A673 (cell line): ENCODE measurements around the gene IL34.

Experiments used
- EZH2 ChIP-seq: fragments of 200-600 bp; sonication (generic); IDR thresholded peaks from 2 replicates; pipeline ENCODE4 v1.6.1; 2017; ENCODE audit warnings: borderline replicate concordance, low read depth, mild to moderate bottlenecking, mixed read lengths, antibody characterized with exemption, low read length; ENCODE audit not compliant: poor library complexity, severe bottlenecking
- TF ChIP-seq, protein P1 (sequence below): fragments of 300-800, 200-600 bp; sonication (generic); conservative IDR thresholded peaks from 2 replicates; pipeline ENCODE4 v1.5.1; 2017; ENCODE audit warnings: low read depth, mild to moderate bottlenecking, antibody characterized with exemption, low read length, moderate library complexity, mixed read lengths

DNA sequence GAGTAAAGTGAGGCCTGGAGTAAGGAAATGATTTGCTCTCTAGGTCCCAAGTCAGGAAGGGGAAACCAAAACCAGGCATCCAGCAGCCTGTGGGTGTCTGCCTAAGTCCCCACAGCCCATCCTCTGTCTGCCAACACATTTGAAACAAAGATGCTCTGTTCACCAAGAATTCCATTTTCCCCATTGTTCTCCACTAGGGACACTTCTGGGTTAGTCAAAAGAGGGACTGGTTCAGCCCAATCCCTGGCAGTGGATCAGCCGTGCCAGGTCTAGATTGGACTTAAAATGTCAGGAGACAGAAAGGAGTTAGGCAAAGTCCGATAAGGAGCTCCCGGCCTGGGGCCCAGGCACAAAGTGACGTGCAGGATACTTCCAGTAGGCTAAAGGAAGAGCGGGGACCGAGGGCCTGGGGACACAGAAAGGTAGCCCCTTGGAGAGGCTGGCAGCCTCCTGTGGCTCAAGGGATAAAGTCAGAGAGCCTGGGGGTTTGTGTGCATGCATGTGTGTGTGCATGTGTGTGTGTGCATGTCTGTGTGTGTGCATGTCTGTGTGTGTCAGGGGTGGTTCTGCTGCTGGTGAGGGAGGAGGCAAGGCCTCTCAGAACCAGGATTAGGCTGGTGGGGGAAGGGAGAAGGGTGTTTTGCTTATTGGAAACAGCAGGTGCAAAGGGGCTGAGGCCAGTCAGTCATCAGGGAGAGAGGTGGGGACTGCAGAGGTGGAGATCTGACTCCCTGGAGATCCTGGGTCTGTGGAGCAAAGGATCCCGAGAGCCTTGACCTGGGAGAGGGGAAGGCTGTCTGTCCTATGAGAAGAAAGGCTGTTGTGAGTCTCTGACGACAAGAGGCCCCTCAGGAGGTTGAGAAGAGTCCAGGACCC lies 41.7 kb upstream of the IL34 start:
- TF ChIP-seq, protein P1, sequence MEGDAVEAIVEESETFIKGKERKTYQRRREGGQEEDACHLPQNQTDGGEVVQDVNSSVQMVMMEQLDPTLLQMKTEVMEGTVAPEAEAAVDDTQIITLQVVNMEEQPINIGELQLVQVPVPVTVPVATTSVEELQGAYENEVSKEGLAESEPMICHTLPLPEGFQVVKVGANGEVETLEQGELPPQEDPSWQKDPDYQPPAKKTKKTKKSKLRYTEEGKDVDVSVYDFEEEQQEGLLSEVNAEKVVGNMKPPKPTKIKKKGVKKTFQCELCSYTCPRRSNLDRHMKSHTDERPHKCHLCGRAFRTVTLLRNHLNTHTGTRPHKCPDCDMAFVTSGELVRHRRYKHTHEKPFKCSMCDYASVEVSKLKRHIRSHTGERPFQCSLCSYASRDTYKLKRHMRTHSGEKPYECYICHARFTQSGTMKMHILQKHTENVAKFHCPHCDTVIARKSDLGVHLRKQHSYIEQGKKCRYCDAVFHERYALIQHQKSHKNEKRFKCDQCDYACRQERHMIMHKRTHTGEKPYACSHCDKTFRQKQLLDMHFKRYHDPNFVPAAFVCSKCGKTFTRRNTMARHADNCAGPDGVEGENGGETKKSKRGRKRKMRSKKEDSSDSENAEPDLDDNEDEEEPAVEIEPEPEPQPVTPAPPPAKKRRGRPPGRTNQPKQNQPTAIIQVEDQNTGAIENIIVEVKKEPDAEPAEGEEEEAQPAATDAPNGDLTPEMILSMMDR: no peak
- no peak for TF ChIP-seq EZH2
